Aorta (tissue), 5 donors: ENCODE results near the gene CYP4F8. TPM values are rescaled to one million over a fixed set of nuclear protein-coding genes. Genes with fewer than 3 reads are reported as not detected.

Experiments used
- ATAC-seq: fragments of 200-7000 bp; cut with Tn5 transposase; one replicate; pipeline ENCODE4 v1.9.1; 2022; ENCODE audit warnings: moderate library complexity; ENCODE audit not compliant: low FRiP score
- DNase-seq, 2 donors: peaks; one replicate each; pipeline ENCODE4 v3.0.0-alpha.2; 2020
- H3K27ac ChIP-seq, 2 donors: one replicate each; pipeline ENCODE4 v1.5.1; 2013; ENCODE audit warnings: low read length in 2 of 2, mild to moderate bottlenecking in 2 of 2, moderate library complexity in 2 of 2, control low read depth in 1 of 2, inconsistent platforms in 1 of 2, low read depth in 1 of 2
- H3K27me3 ChIP-seq, 2 donors: one replicate each; pipeline ENCODE4 v1.6.1; 2013; ENCODE audit warnings: control low read depth in 1 of 2, low read length in 1 of 2, mild to moderate bottlenecking in 1 of 2, moderate library complexity in 1 of 2; ENCODE audit not compliant: insufficient read depth in 2 of 2, control insufficient read depth in 1 of 2
- H3K36me3 ChIP-seq, 2 donors: one replicate each; pipeline ENCODE4 v1.6.1; 2013; ENCODE audit warnings: control low read depth in 1 of 2, low read length in 1 of 2, mild to moderate bottlenecking in 1 of 2; ENCODE audit not compliant: insufficient read depth in 2 of 2, control insufficient read depth in 1 of 2
- H3K4me1 ChIP-seq, 2 donors: one replicate each; pipeline ENCODE4 v1.6.1; 2013; ENCODE audit warnings: low read length in 2 of 2, control low read depth in 1 of 2, mild to moderate bottlenecking in 1 of 2, moderate library complexity in 1 of 2; ENCODE audit not compliant: insufficient read depth in 2 of 2, control insufficient read depth in 1 of 2
- H3K4me3 ChIP-seq, 2 donors: one replicate each; pipeline ENCODE4 v1.5.1; 2013; ENCODE audit warnings: low read length in 2 of 2, control low read depth in 1 of 2, mild to moderate bottlenecking in 1 of 2
- H3K9me3 ChIP-seq: one replicate; pipeline ENCODE4 v1.6.1; 2013; ENCODE audit warnings: mild to moderate bottlenecking, low read length; ENCODE audit not compliant: control insufficient read depth
- WGBS, 2 donors: extraction: QIAGEN DNeasy Blood & Tissue Kit; methylation state at CpG; one replicate each; pipeline ENCODE4 v1.1.7; 2013; 5-methylcytosine and 5-hydroxymethylcytosine counted together
- intact Hi-C, 2 donors: fragments of 100-400 bp; cut with DNase I; formaldehyde crosslinking; loops; one replicate each; pipeline versions ENCODE4 v1.14.2 to v1.15.0; 2022
- long read RNA-seq, 2 donors: library from polyadenylated mRNA; unstranded; transcript quantifications; one replicate each; pipeline ENCODE4 v2.0.0, GENCODE V29; 2020 to 2021
- polyA plus RNA-seq, 2 donors: library from polyadenylated mRNA; stranded (reverse); fragments of 200-250 nt; gene quantifications; one replicate each; pipeline ENCODE4 v1.2.3, GENCODE V29; 2013
- total RNA-seq, 2 donors: library from RNA; stranded (reverse); fragmentation: NEBNext Ultra II Directional; extraction: Animal tissue kit (Norgen Biotek cat#: 25700); gene quantifications; one replicate each; pipeline ENCODE4 v1.2.1, GENCODE V29; 2021
- donor health status: healthy with polysubstance abuse.
- donor health status: Bipolar disorder and iron deficiency.
- donor health status: DM: no; HTN: no; CAD: no.
- donor health status: DM: no; HTN: no; CAD: no.
- donor health status: DM: yes; HTN: yes; CAD: no.

CYP4F8 gene
- total RNA-seq: not detected
- polyA plus RNA-seq: not detected
- long read RNA-seq, donor 1: 0 reads
- long read RNA-seq, donor 2: 0 reads

GRCh38 chr19:15614507-15615379 is at the start of gene CYP4F8:
CYP4F8 (plus strand) TSS chr19:15615218; CDS start chr19:15615617, 399 bp downstream.
- WGBS, 2 donors: 39 to 43% methylated on average over 8 of the region's 8 CpGs
- no peak for DNase-seq
- no peaks in the 10 kb centered on the region for H3K36me3 ChIP-seq
- no peaks in the 10 kb centered on the region for H3K27me3 ChIP-seq
- intact Hi-C loops: no loop called here
- no peak for ATAC-seq
- no peaks in the 10 kb centered on the region for H3K9me3 ChIP-seq
- no peak within 1 kb of the TSS for H3K4me3 ChIP-seq
- no peaks in the 10 kb centered on the region for H3K4me1 ChIP-seq
- no peak within 1 kb of the TSS for H3K27ac ChIP-seq

DNA sequence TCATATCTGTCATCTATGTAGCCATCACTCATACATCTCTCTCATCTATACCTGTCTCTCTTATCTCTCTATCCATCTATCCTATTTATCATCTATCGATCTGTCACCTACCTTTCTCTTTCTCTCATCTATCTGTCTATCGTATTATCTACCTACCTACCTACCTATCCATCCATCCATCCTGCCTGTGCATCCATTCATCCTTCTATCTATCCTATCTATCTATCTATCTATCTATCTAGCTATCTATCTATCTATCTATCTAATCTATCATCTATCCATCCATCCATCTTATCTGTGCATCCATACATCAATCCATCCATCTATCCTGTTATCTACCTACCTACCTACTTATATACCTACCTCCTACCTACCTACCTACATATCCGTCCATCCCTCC is 44.6 kb upstream of the CYP4F8 start:
- H3K4me1 ChIP-seq: no peaks in the 10 kb centered on the region
- no peak overlapping the region for H3K4me3 ChIP-seq
- H3K27me3 ChIP-seq: peaks cover 0 to 1% of the 10 kb centered on the region in 2 donors
- H3K27ac ChIP-seq: no peak overlapping the region
- intact Hi-C loops: no loop called here
- DNase-seq (no peak), ATAC-seq (no peak)
- 77 to 83% methylated on average over 3 of the region's 3 CpGs for WGBS, 2 donors
- no peaks in the 10 kb centered on the region for H3K9me3 ChIP-seq
- no peaks in the 10 kb centered on the region for H3K36me3 ChIP-seq

- DNase-seq (peak in 1 of 2 donors; percentile 41), ATAC-seq (no peak)
- 49 to 57% methylated on average over 6 of the region's 6 CpGs for WGBS, 2 donors
- no peaks in the 10 kb centered on the region for H3K9me3 ChIP-seq
- H3K4me1 ChIP-seq: no peaks in the 10 kb centered on the region
- H3K27me3 ChIP-seq: no peaks in the 10 kb centered on the region
- H3K27ac ChIP-seq: no peak overlapping the region
- H3K36me3 ChIP-seq: no peaks in the 10 kb centered on the region
- H3K4me3 ChIP-seq: no peak overlapping the region
- intact Hi-C loops: no loop called here
Observed at GRCh38 chr19:15575406-15575805, 39.6 kb upstream of the CYP4F8 start.

GRCh38 chr19:15576526-15577156 is 38.4 kb upstream of the CYP4F8 start:
- Histone ChIP-seq H3K27me3 (no peaks in the 10 kb centered on the region), H3K36me3 (no peaks in the 10 kb centered on the region), H3K9me3 (no peaks in the 10 kb centered on the region), H3K4me1 (no peaks in the 10 kb centered on the region), H3K4me3 (no peak overlapping the region), H3K27ac (no peak overlapping the region)
- intact Hi-C loops: no loop called here
- ATAC-seq (no peak), DNase-seq (no peak)
- WGBS, 2 donors: 79 to 82% methylated on average over 12 of the region's 12 CpGs

DNA sequence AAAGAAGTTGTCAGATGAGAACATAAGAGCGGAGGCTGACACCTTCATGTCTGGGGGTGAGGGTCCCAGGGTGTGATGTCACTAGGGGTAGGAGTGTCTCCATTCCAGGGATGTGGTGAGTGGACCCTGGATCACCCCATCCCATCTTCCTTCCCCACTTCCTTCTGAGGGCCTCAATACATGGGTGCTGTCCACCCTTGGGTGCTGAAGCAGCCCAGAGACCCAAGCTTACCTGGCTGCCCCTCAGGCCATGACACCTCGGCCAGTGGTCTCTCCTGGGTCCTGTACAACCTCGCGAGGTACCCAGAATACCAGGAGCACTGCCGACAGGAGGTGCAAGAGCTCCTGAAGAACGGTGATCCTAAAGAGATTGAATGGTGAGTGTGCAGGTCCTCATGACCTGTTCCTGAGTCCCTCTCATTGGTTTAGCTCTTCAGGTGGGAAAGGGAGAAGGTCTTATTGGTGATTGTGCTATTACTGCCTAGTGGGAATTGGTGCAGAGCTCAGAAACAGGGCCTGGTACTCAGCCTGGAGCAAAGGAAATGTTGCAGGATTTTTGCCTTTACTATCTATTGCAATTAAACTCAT is 37.7 kb upstream of the CYP4F8 start:
- DNase-seq: no peak
- Histone ChIP-seq H3K36me3 (no peaks in the 10 kb centered on the region), H3K4me1 (no peaks in the 10 kb centered on the region), H3K27me3 (no peaks in the 10 kb centered on the region), H3K27ac (no peak overlapping the region), H3K4me3 (no peak overlapping the region), H3K9me3 (no peaks in the 10 kb centered on the region)
- no peak for ATAC-seq
- intact Hi-C loops: no loop called here
- 63 to 70% methylated on average over 6 of the region's 6 CpGs for WGBS, 2 donors

GRCh38 chr19:15583346-15583745 is 31.7 kb upstream of the CYP4F8 start:
- H3K4me1 ChIP-seq: no peaks in the 10 kb centered on the region
- H3K27ac ChIP-seq: no peak overlapping the region
- no peaks in the 10 kb centered on the region for H3K27me3 ChIP-seq
- intact Hi-C loops: no loop called here
- WGBS, 2 donors: 82 to 83% methylated on average over 12 of the region's 12 CpGs
- no peak overlapping the region for H3K4me3 ChIP-seq
- DNase-seq: no peak
- no peaks in the 10 kb centered on the region for H3K9me3 ChIP-seq
- ATAC-seq: no peak
- H3K36me3 ChIP-seq: no peaks in the 10 kb centered on the region

GRCh38 chr19:15584095-15584494 is 30.9 kb upstream of the CYP4F8 start:
- intact Hi-C loops: loop anchor here in 1 of 2 donors (2.0 kb wide), 1 partner anchor 285 kb away; no protein-coding TSS in a partner anchor
- Histone ChIP-seq H3K9me3 (no peaks in the 10 kb centered on the region), H3K27ac (no peak overlapping the region), H3K27me3 (no peaks in the 10 kb centered on the region), H3K4me1 (no peaks in the 10 kb centered on the region), H3K4me3 (no peak overlapping the region), H3K36me3 (no peaks in the 10 kb centered on the region)
- DNase-seq (no peak), ATAC-seq (no peak)
- 39 to 46% methylated on average over 10 of the region's 10 CpGs for WGBS, 2 donors

DNA sequence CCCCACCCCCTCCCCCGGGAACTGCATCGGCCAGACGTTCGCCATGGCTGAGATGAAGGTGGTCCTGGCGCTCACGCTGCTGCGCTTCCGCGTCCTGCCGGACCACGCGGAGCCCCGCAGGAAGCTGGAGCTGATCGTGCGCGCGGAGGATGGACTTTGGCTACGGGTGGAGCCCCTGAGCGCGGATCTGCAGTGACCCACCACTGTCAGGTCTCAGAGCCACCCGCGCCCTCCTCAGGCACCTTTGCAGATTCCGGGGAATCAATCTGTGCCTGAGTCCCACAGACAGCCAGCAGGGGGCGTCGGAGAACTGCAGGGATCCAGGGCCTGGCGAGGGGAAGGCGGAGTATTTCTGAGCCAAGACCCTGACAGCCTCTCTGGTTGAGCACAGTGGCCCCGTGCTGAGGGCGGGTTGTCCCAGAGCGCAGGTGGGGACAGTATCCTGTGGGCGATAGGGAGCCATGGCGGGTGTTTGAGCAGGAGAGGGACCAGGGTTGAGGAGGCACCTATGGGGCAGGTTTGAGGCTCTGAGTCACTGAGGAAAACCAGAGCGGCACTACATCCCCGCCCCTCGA is 30.4 kb upstream of the CYP4F8 start:
- Histone ChIP-seq H3K27me3 (no peaks in the 10 kb centered on the region), H3K36me3 (no peaks in the 10 kb centered on the region), H3K4me1 (no peaks in the 10 kb centered on the region), H3K4me3 (no peak overlapping the region), H3K27ac (no peak overlapping the region), H3K9me3 (no peaks in the 10 kb centered on the region)
- DNase-seq (peak; percentile 84 to 94), ATAC-seq (peak; percentile 79)
- intact Hi-C loops: loop anchor here in 1 of 2 donors (2.0 kb wide), 1 partner anchor 284 kb away; no protein-coding TSS in a partner anchor
- WGBS, 2 donors: 8 to 12% methylated on average over 30 to 35 of the region's 35 CpGs
